ENCODE measurements around the gene ST6GAL2.

ST6GAL2 gene

DNA sequence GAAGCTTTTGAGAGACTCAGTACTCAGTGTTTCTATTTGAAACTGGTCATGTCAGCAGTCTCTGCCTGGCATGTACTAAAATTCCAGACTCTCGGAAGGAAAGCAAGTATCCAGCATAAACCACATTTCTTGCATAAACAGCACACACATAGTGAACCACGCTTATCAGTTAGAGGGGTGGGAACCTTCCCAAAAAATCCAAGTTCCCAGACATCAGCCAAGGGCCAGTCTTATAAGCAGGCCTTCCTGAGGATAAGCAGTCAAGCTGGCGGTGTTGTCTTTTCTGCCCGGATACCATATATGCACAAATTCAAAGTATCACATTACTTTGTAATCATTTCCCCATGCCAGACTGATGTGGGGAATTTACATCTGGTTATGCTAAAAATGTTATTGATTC is 73.6 kb downstream of the ST6GAL2 start:
- TF ChIP-seq, protein P1, sequence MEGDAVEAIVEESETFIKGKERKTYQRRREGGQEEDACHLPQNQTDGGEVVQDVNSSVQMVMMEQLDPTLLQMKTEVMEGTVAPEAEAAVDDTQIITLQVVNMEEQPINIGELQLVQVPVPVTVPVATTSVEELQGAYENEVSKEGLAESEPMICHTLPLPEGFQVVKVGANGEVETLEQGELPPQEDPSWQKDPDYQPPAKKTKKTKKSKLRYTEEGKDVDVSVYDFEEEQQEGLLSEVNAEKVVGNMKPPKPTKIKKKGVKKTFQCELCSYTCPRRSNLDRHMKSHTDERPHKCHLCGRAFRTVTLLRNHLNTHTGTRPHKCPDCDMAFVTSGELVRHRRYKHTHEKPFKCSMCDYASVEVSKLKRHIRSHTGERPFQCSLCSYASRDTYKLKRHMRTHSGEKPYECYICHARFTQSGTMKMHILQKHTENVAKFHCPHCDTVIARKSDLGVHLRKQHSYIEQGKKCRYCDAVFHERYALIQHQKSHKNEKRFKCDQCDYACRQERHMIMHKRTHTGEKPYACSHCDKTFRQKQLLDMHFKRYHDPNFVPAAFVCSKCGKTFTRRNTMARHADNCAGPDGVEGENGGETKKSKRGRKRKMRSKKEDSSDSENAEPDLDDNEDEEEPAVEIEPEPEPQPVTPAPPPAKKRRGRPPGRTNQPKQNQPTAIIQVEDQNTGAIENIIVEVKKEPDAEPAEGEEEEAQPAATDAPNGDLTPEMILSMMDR (IDR thresholded peaks at IDR 0.05; ENCODE audit: low read depth, low read length), result no peak
- peak in 1 of 2 donors; percentile 81 for DNase-seq (ENCODE audit: low read depth in 2 of 2)
- no peak overlapping the region for H3K4me3 ChIP-seq (replicated peaks in 1 of 2; ENCODE audit: low read depth in 2 of 2, low read length in 2 of 2)

DNA sequence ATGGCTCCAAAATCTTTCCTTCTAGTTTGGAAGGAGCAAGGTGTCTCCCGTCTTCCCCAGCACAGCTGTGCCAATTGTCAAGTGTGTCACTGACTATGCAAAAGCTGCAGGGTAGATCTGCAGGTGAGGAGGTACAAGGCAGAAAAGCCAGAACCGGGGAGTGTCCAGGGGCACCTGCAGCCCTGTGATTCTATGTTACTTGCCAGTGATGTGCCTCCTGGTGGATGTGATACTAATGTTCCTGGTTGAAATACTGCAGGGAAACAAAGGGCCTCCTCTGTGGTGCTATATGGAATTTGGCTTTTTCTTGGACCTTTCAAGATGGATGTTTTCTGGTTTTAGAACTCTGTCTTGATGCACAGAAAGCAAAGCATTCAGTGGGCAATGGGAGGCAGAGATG is 80.3 kb downstream of the ST6GAL2 start:
- TF ChIP-seq, protein P1 (IDR thresholded peaks at IDR 0.05; ENCODE audit: low read depth, low read length), result no peak
- DNase-seq (ENCODE audit: low read depth in 2 of 2), result no peak
- no peak overlapping the region for H3K4me3 ChIP-seq (replicated peaks in 1 of 2; ENCODE audit: low read depth in 2 of 2, low read length in 2 of 2)

DNA sequence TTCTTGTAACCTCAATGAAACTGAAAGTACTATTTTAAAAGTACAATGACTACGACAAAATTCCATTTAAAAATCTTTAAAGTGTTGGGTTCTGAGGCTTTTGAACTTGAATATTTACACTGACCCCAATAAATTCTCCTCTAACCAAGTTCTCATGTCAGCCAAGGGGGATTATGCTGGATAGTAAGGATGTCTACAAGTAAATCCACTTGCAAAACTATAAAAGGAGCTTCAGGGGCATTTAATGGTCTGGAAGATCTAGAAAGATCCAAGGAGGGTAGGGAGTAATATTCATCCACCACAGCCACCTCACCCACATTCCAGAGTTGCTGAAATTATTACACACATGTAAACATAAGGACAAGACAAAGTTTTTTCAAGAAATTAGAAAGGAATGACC is 81.8 kb downstream of the ST6GAL2 start:
- no peak overlapping the region for H3K4me3 ChIP-seq (replicated peaks in 1 of 2; ENCODE audit: low read depth in 2 of 2, low read length in 2 of 2)
- TF ChIP-seq, protein P1 (IDR thresholded peaks at IDR 0.05; ENCODE audit: low read depth, low read length), result no peak

DNA sequence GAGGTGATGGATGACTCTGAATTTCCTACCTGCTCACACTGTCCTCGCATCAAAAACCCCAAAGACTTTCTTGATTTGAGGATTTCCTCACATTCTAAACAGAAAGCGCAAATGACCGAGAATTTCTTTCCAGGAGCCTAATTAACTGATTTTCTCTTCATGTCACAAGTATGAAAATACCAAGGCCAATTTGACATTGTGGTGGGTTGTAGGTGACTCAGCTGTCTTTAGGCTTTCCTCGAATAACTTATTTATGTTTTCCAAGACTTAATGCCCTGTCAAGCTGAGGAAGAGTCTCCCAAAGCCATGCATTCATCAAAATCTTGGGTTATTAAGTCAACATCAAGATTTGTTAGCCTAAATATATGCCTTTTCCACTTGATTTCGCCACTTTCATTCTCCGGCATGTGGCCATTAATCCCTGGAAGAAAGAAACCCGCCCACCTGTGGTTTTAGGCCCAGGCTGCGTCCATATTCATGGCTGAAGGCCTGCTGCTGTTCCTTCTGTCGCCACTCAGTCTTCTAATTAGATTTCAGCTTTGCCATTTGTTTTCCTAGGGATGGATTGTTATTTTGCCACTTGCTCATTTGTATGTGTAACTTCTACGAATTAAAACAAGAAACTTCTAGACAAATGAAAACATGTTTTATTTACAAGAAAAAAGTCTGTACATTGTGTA is 84.9 kb downstream of the ST6GAL2 start:
- no peak for DNase-seq (ENCODE audit: low read depth in 2 of 2)
- TF ChIP-seq, protein P1 (IDR thresholded peaks at IDR 0.05; ENCODE audit: low read depth, low read length), result no peak
- no peak overlapping the region for H3K4me3 ChIP-seq (replicated peaks in 1 of 2; ENCODE audit: low read depth in 2 of 2, low read length in 2 of 2)

More for the DNA sequence above, 81.8 kb downstream of the ST6GAL2 start:
- DNase-seq (ENCODE audit: low read depth in 2 of 2), result no peak

DNA sequence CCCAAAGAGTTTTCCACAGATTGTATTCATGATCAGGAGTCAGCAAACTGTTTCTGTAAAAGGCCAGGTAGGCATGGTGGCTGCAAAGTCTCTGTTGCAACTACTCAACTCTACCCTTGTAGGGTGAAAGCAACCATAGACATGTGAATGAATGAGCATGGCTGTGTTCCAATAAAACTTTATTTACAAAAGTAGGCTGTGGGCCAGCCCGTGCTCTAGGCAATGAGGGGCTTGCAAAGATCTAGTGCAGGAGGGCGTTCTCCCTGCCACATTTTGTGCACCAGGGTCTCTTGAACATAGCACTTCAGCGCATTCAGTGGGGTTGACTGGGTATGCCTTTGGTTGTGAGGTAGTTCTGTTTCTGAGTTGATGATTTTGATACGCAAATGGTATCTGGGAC is 85.8 kb downstream of the ST6GAL2 start:
- DNase-seq (ENCODE audit: low read depth in 2 of 2), result no peak
- TF ChIP-seq, protein P1 (IDR thresholded peaks at IDR 0.05; ENCODE audit: low read depth, low read length), result no peak
- H3K4me3 ChIP-seq (replicated peaks in 1 of 2; ENCODE audit: low read depth in 2 of 2, low read length in 2 of 2), result no peak overlapping the region

DNA sequence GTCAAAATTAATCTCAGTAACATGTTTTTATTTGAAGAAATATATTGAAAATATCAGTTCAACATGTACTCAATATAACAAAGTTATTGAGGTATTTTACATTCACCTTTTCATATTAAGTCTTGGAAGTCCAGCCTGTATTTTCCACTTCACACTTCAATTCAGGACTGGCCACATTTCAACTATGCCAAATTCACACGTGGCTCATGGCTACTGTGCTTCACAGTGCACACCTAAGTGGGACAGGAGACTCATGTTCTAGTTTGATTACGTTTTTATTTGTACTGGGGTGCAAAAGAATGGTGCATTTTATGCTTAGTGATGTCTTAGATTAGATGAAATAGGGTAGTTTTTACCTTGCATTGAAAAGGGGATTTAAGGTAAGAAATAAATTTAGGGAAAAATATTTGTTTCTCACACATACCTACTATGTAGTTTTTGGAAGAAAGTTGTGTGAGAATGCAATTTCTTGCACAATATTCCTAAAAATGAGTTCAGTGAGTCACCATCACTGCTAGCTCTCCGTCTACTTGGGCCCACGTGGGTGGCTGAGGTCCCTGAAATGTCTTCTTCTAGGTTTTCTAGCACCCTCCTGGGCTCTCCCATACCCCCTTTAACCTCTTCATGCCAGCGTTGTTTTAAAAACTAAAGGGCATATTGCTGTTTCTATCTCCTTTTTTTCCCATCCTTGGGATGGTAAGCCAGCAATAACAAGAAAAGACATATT is 87.0 kb downstream of the ST6GAL2 start:
- no peak overlapping the region for H3K4me3 ChIP-seq (replicated peaks in 1 of 2; ENCODE audit: low read depth in 2 of 2, low read length in 2 of 2)
- TF ChIP-seq, protein P1 (IDR thresholded peaks at IDR 0.05; ENCODE audit: low read depth, low read length), result no peak
- peak in 1 of 2 donors; percentile 0 for DNase-seq (ENCODE audit: low read depth in 2 of 2)
